ENCODE data around the gene PIP5K1A. TPM values are rescaled to one million over a fixed set of nuclear protein-coding genes. Genes with fewer than 3 reads are reported as not detected.

PIP5K1A gene
- total RNA-seq, 6 experiments from 2014 or later, result 85.4 to 98.6 (median 90.6) TPM

DNA sequence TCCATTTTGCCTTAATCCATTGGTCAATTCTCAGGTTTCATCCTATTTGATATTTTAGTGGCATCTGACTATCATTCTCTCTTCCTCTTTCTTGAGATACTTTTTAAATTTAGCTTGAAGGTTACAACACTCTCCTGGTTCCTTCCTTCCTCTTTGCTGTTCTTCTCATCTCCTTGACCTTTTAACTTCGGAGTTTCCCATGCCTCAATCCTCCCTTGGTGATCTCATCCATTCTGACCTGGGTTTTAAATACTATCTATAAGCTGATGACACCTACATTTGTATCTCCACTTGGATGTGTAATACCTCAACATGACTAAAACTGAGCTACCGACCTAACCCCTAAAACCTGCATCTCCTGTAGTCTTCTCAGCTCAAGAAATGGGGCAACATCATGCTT lies 78.9 kb downstream of the PIP5K1A start:
- Mint-ChIP-seq H3K9me3 (no peaks in the 10 kb centered on the region), H3K4me3 (no peak overlapping the region), H3K4me1 (ENCODE audit: low read depth) (no peaks in the 10 kb centered on the region; the same call in 1 of the 2 replicates), H3K27ac (no peak overlapping the region), H3K36me3 (ENCODE audit: low read depth) (peaks cover 5% of the 10 kb centered on the region), H3K27me3 (ENCODE audit: insufficient read depth) (peaks cover 2% of the 10 kb centered on the region)
- TF ChIP-seq, protein P1, sequence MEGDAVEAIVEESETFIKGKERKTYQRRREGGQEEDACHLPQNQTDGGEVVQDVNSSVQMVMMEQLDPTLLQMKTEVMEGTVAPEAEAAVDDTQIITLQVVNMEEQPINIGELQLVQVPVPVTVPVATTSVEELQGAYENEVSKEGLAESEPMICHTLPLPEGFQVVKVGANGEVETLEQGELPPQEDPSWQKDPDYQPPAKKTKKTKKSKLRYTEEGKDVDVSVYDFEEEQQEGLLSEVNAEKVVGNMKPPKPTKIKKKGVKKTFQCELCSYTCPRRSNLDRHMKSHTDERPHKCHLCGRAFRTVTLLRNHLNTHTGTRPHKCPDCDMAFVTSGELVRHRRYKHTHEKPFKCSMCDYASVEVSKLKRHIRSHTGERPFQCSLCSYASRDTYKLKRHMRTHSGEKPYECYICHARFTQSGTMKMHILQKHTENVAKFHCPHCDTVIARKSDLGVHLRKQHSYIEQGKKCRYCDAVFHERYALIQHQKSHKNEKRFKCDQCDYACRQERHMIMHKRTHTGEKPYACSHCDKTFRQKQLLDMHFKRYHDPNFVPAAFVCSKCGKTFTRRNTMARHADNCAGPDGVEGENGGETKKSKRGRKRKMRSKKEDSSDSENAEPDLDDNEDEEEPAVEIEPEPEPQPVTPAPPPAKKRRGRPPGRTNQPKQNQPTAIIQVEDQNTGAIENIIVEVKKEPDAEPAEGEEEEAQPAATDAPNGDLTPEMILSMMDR (IDR thresholded peaks at IDR 0.05), result no peak
- DNase-seq, result no peak

DNA sequence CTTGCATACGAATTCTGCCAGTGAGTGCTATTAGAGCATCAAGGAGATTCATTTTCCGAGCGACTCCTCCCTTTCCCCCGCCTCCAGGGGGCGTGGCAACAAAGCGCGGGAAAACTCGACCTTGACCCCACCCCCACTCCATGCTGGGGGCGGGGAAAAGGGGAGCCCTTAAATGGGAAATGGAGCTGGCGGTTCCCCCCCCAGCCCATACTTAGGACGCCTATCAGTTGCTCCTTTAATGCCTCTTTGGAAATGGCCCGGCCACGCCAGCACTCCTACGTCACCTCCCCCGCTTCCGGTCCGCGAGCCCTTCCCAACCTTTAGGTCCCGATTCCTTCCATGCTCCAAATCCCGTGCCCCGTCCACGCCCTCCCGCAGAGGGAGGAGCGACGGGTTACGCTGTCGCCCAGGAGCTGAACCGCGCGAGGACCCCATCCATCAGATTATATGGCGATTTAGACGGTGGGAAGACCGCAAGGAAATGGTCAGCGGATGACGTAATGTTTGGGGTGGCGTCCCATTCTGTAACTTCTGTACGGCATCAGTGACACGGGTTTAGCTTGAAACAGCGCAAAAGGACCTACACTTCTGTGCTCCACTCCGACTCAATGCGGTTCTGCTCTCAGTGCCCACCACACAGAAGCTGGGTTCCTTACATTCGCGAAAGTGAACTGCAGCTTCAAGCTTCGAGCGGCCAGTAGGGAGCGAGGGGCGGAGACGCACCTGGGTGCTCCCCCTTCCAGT lies 83.0 kb downstream of the PIP5K1A start:
- Mint-ChIP-seq H3K4me1 (ENCODE audit: low read depth) (peaks cover 16% of the 10 kb centered on the region), H3K27me3 (ENCODE audit: insufficient read depth) (peaks cover 8% of the 10 kb centered on the region), H3K27ac (peak overlapping the region; percentile 100), H3K4me3 (peak overlapping the region; percentile 98), H3K36me3 (ENCODE audit: low read depth) (no peaks in the 10 kb centered on the region), H3K9me3 (no peaks in the 10 kb centered on the region)
- DNase-seq, result peak; percentile 92
- TF ChIP-seq, protein P1 (IDR thresholded peaks at IDR 0.05), result peak; percentile 74

DNA sequence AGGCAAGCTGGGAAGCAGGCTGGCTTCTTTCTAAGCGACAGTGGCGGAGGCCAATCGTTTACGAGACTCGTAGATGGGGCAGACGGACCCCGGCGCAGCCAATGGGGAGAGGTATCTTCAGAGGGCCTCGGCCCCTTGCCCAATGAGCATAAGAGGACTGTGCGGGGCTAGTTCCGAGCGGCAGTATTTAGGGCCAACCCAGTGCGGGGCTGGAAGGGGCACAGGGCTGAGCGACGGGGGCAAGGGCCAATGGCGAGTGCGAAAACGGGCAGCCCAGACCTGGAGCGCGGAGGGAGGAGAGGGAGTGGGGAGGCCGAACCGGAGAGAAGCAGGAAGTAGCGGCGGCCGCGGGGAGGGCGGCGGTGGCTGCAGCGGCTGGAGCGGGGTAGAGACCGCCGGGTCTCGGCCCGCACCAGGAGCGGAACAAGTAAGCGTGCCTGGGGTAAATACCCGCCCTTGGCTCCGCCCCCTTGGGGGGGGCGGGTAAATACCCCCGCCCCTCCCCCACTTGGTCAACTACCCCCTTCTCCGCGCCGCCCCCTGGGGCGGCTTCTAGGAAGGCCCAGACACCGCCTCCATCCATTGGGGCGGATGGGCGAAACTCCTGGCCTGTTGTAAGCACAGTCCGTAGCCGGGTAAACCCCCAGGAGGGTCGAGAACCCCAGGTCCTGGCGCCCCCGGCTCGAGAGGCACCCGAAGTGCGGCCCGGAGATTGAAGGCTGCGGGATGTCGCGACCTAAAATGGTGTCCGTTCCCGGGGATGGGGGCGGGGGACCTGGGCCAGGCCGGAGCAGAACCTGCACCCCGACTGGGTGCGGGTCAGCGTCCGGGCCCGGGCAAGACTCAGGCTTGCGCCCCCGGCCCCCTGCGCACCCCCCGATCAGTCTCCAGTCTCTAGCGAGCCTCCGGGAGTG lies 83.9 kb downstream of the PIP5K1A start, which contains the start of gene ZNF687:
Gene ZNF687, plus strand, starts transcription at position 331 of the 914 bp plus-strand sequence. CDS start 3,993 bp downstream, outside the sequence.
- H3K27ac Mint-ChIP-seq, result peak within 1 kb of the TSS; percentile 100
- no peaks in the 10 kb centered on the region for H3K9me3 Mint-ChIP-seq
- H3K36me3 Mint-ChIP-seq (ENCODE audit: low read depth), result no peaks in the 10 kb centered on the region
- H3K27me3 Mint-ChIP-seq (ENCODE audit: insufficient read depth), result peaks cover 8% of the 10 kb centered on the region
- peak; percentile 100 for DNase-seq
- TF ChIP-seq, protein P1 (IDR thresholded peaks at IDR 0.05), result no peak
- H3K4me1 Mint-ChIP-seq (ENCODE audit: low read depth), result peaks cover 16% of the 10 kb centered on the region
- H3K4me3 Mint-ChIP-seq, result peak within 1 kb of the TSS; percentile 98

DNA sequence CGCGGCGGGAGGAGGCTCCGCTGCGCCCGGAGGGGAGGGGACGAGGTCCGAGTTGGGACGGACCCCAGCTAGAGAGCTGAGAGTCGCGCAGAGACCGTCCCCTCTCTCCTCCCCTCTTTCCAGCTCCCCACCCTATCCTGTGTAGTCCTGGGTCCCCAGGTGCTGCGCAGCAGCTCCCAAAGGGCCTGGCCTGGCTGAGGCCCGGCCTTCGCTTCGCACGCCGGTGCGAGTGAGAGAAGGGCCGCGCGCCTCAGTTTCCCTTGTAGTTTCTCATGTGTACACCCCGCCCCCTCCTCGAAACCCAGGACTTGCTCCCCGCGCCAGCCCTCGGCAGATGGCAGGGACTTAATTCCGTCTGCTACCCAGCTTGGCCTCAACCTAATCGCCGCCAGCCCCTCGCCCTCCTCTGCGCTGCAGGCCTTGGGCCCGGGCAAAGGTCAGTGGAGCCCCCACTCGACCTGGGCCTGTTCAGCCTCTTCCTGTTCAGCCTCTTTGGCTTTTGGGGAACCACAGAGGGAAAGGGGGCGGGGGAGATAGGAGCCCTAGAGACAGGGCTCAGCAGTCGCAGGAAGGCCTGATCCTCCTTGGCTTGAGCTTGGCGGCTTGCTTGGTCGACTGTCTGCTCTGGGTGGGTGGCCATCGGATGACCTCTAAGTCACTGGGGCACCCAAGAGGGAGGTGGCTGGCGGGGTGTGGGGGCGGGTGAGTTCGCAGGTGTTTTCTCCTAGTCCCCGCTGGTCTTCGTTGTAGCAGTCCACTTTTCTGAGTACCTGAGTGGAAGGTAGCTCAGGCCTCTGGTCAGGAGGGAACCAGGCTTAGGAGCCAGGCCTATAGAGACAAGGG lies 84.8 kb downstream of the PIP5K1A start:
- H3K27ac Mint-ChIP-seq, result peak overlapping the region; percentile 89
- H3K4me1 Mint-ChIP-seq (ENCODE audit: low read depth), result peaks cover 16% of the 10 kb centered on the region
- DNase-seq, result no peak

More for the DNA sequence above, 84.8 kb downstream of the PIP5K1A start:
- TF ChIP-seq, protein P1 (IDR thresholded peaks at IDR 0.05), result no peak
- Mint-ChIP-seq H3K9me3 (no peaks in the 10 kb centered on the region), H3K27me3 (ENCODE audit: insufficient read depth) (peaks cover 8% of the 10 kb centered on the region), H3K36me3 (ENCODE audit: low read depth) (no peaks in the 10 kb centered on the region; the same call in 1 of the 2 replicates), H3K4me3 (peak overlapping the region; percentile 98)

All from HFFc6 (cell line).